ENCODE results near the gene JPH4.

JPH4 gene

GRCh38 chr14:23525611-23526010 is 53.0 kb downstream of the JPH4 start:
- DNase-seq (ENCODE audit: low read depth), result no peak

- no peak for DNase-seq (ENCODE audit: low read depth)
Observed at GRCh38 chr14:23524954-23525353, 53.6 kb downstream of the JPH4 start.

- DNase-seq (ENCODE audit: low read depth), result no peak
Observed at GRCh38 chr14:23523229-23524016, 55.2 kb downstream of the JPH4 start.

GRCh38 chr14:23522643-23523198 is 55.9 kb downstream of the JPH4 start:
- no peak for DNase-seq (ENCODE audit: low read depth)

GRCh38 chr14:23521785-23522640 is 56.6 kb downstream of the JPH4 start:
- DNase-seq (ENCODE audit: low read depth), result no peak

- no peak for DNase-seq (ENCODE audit: low read depth)
Observed at GRCh38 chr14:23520899-23521533, 57.6 kb downstream of the JPH4 start.

GRCh38 chr14:23518709-23519108 is 59.9 kb downstream of the JPH4 start:
- no peak for DNase-seq (ENCODE audit: low read depth)
